GM18505 (cell line): ENCODE measurements around the gene EXO1.

ENCODE experiments used
- ATAC-seq: cut with Tn5 transposase; IDR thresholded peaks from one replicate; pipeline ENCODE4 v1.9.1; 2021; ENCODE audit not compliant: unreplicated experiment
- POLR2A ChIP-seq: IDR thresholded peaks from 4 replicates; pipeline ENCODE4 v1.6.1; 2011; ENCODE audit warnings: borderline replicate concordance; ENCODE audit not compliant: insufficient read depth, insufficient read length; ENCODE audit errors: extremely low read depth

Gene EXO1

GRCh38 chr1:241881440-241881839 is 33.4 kb downstream of the EXO1 start:
- TF ChIP-seq POLR2A: no peak
- ATAC-seq: no peak

- TF ChIP-seq POLR2A: no peak
- no peak for ATAC-seq
These were observed 35.2 kb downstream of the EXO1 start for GRCh38 chr1:241883159-241883558.

GRCh38 chr1:241888232-241888631 is 40.2 kb downstream of the EXO1 start:
- ATAC-seq: no peak
- TF ChIP-seq POLR2A: no peak

GRCh38 chr1:241891296-241891695 is 43.3 kb downstream of the EXO1 start:
- TF ChIP-seq POLR2A: no peak
- no peak for ATAC-seq

GRCh38 chr1:241894016-241894415 is 46.0 kb downstream of the EXO1 start:
- ATAC-seq: no peak
- TF ChIP-seq POLR2A: no peak

GRCh38 chr1:241895013-241895412 is 47.0 kb downstream of the EXO1 start:
- no peak for TF ChIP-seq POLR2A
- ATAC-seq: peak; percentile 72

GRCh38 chr1:241896670-241896962 is 48.6 kb downstream of the EXO1 start:
- ATAC-seq: no peak
- TF ChIP-seq POLR2A: no peak

- no peak for TF ChIP-seq POLR2A
- no peak for ATAC-seq
These were observed 51.2 kb downstream of the EXO1 start for GRCh38 chr1:241899210-241899609.

- no peak for TF ChIP-seq POLR2A
These were observed 52.4 kb downstream of the EXO1 start for GRCh38 chr1:241900381-241900780.

GRCh38 chr1:241902391-241903065 is 54.5 kb downstream of the EXO1 start:
- no peak for ATAC-seq
- TF ChIP-seq POLR2A: no peak

More at GRCh38 chr1:241900381-241900780, 52.4 kb downstream of the EXO1 start:
- no peak for ATAC-seq

- no peak for ATAC-seq
- no peak for TF ChIP-seq POLR2A
These were observed 68.2 kb downstream of the EXO1 start for GRCh38 chr1:241916196-241916595.

GRCh38 chr1:241917487-241917886 is 69.5 kb downstream of the EXO1 start:
- TF ChIP-seq POLR2A: no peak
- no peak for ATAC-seq

- no peak for TF ChIP-seq POLR2A
- no peak for ATAC-seq
These were observed 70.9 kb downstream of the EXO1 start for GRCh38 chr1:241918879-241919278.

- no peak for TF ChIP-seq POLR2A
- no peak for ATAC-seq
These were observed 76.2 kb downstream of the EXO1 start for GRCh38 chr1:241924080-241924808.
